HEK293 (cell line): ENCODE results near the gene DENND6B.

ENCODE experiments used
- CTCF ChIA-PET: fragments of 350-600 bp; formaldehyde crosslinking; extraction: SDS; loops from one replicate; lab custom pipeline; 2021; ENCODE audit warnings: antibody characterized with exemption; lab: Yijun Ruan, JAX
- POLR2A ChIA-PET: fragments of 300-600 bp; formaldehyde crosslinking; extraction: SDS; loops from one replicate; lab custom pipeline; 2020; ENCODE audit warnings: antibody characterized with exemption, inconsistent platforms; lab: Yijun Ruan, JAX
- H3K27ac ChIP-seq: fragments of 200-500 bp; sonication (Bioruptor generic); 2 replicates; pipeline ENCODE4 v1.5.1; 2014; ENCODE audit warnings: low read depth, low read length, control low read depth, inconsistent platforms; ENCODE audit errors: extremely low read depth
- H3K36me3 ChIP-seq, 2 experiments: fragments of 200-500 bp in 1 of 2; sonication (Bioruptor generic) in 1 of 2; 1 replicate in 1 of 2; 2 replicates in 1 of 2; pipeline ENCODE4 v1.5.1; 2014 to 2017; ENCODE audit warnings: inconsistent platforms in 2 of 2, low read length in 2 of 2; ENCODE audit not compliant: control insufficient read depth in 2 of 2, insufficient read depth in 1 of 2
- H3K4me1 ChIP-seq: fragments of 200-500 bp; sonication (Bioruptor generic); 2 replicates; pipeline ENCODE4 v1.5.1; 2014; ENCODE audit warnings: mild to moderate bottlenecking, low read length, inconsistent platforms; ENCODE audit not compliant: control insufficient read depth, insufficient read depth
- H3K4me3 ChIP-seq: 2 replicates; pipeline ENCODE4 v1.5.1; 2011; ENCODE audit warnings: low read depth, mild to moderate bottlenecking, control low read depth, low read length, moderate library complexity
- H3K9me3 ChIP-seq: fragments of 200-500 bp; sonication (Bioruptor generic); 2 replicates; pipeline ENCODE4 v1.5.1; 2014; ENCODE audit warnings: low read depth, low read length, inconsistent platforms; ENCODE audit not compliant: control insufficient read depth, insufficient read depth
- EGR2 ChIP-seq: fragments of 450-650 bp; formaldehyde crosslinking; IDR thresholded peaks from 2 replicates; pipeline ENCODE4 v1.5.1; 2016; ENCODE audit warnings: low read depth, missing biosample characterization, missing genetic modification characterization
- GLIS1 ChIP-seq: fragments of 450-650 bp; formaldehyde crosslinking; IDR thresholded peaks from 2 replicates; pipeline ENCODE4 v1.5.1; 2016; ENCODE audit warnings: missing biosample characterization, missing genetic modification characterization
- GLIS2 ChIP-seq: fragments of 450-650 bp; formaldehyde crosslinking; IDR thresholded peaks from 2 replicates; pipeline ENCODE4 v1.5.1; 2016; ENCODE audit warnings: missing biosample characterization, missing genetic modification characterization
- HOXC10 ChIP-seq: sonication (generic); formaldehyde crosslinking; IDR thresholded peaks from 2 replicates; pipeline ENCODE4 v1.8.1; 2023; ENCODE audit warnings: mild to moderate bottlenecking, missing genetic modification reagents
- KLF1 ChIP-seq: fragments of 450-650 bp; formaldehyde crosslinking; IDR thresholded peaks from 2 replicates; pipeline ENCODE4 v1.5.1; 2016; ENCODE audit warnings: missing biosample characterization, missing genetic modification characterization
- SETDB1 ChIP-seq: IDR thresholded peaks from one replicate; pipeline ENCODE4 v1.6.1; 2017; ENCODE audit warnings: mild to moderate bottlenecking, low read length, moderate library complexity, mixed read lengths; ENCODE audit not compliant: insufficient read length
- TCF7L2 ChIP-seq: IDR thresholded peaks from 2 replicates; pipeline ENCODE4 v1.6.1; 2011; ENCODE audit warnings: low read depth, mild to moderate bottlenecking, inconsistent platforms, low read length, moderate library complexity, borderline replicate concordance
- ZBTB20 ChIP-seq: fragments of 450-650 bp; formaldehyde crosslinking; IDR thresholded peaks from 2 replicates; pipeline ENCODE4 v1.5.1; 2016; ENCODE audit warnings: missing biosample characterization, missing genetic modification characterization
- ZBTB8A ChIP-seq: fragments of 450-650 bp; formaldehyde crosslinking; IDR thresholded peaks from 2 replicates; pipeline ENCODE4 v1.5.1; 2016; ENCODE audit warnings: missing biosample characterization, missing genetic modification characterization
- ZFHX2 ChIP-seq: fragments of 450-650 bp; formaldehyde crosslinking; conservative IDR thresholded peaks from 2 replicates; pipeline ENCODE4 v1.5.1; 2016; ENCODE audit warnings: missing biosample characterization, missing genetic modification characterization
- ZFP69B ChIP-seq: fragments of 450-650 bp; formaldehyde crosslinking; IDR thresholded peaks from 2 replicates; pipeline ENCODE4 v1.5.1; 2016; ENCODE audit warnings: missing biosample characterization, missing genetic modification characterization
- ZNF10 ChIP-seq: fragments of 450-650 bp; formaldehyde crosslinking; IDR thresholded peaks from 2 replicates; pipeline ENCODE4 v1.5.1; 2017; ENCODE audit warnings: missing biosample characterization, missing genetic modification characterization
- ZNF132 ChIP-seq: fragments of 450-650 bp; formaldehyde crosslinking; IDR thresholded peaks from 2 replicates; pipeline ENCODE4 v1.5.1; 2017; ENCODE audit warnings: missing biosample characterization, missing genetic modification characterization, borderline replicate concordance
- ZNF175 ChIP-seq: fragments of 450-650 bp; formaldehyde crosslinking; IDR thresholded peaks from 2 replicates; pipeline ENCODE4 v1.5.1; 2016; ENCODE audit warnings: missing biosample characterization, missing genetic modification characterization
- ZNF2 ChIP-seq: fragments of 450-650 bp; formaldehyde crosslinking; IDR thresholded peaks from 2 replicates; pipeline ENCODE4 v1.5.1; 2016; ENCODE audit warnings: missing biosample characterization, missing genetic modification characterization
- ZNF274 ChIP-seq, 2 experiments: fragments of 200-500 bp in 1 of 2; fragments of 450-650 bp in 1 of 2; sonication (Bioruptor generic) in 1 of 2; formaldehyde crosslinking in 1 of 2; IDR thresholded peaks; 2 replicates each; pipeline versions ENCODE4 v1.5.1 to v1.6.1; 2014 to 2016; ENCODE audit warnings: borderline replicate concordance in 1 of 2, inconsistent platforms in 1 of 2, low read length in 1 of 2, missing biosample characterization in 1 of 2, missing genetic modification characterization in 1 of 2
- ZNF37A ChIP-seq: fragments of 450-650 bp; IDR thresholded peaks from 2 replicates; pipeline ENCODE4 v1.5.1; 2018; ENCODE audit warnings: missing biosample characterization, missing genetic modification characterization
- ZNF391 ChIP-seq: fragments of 450-650 bp; formaldehyde crosslinking; IDR thresholded peaks from 2 replicates; pipeline ENCODE4 v1.5.1; 2016; ENCODE audit warnings: low read depth, missing biosample characterization, missing genetic modification characterization, borderline replicate concordance
- ZNF423 ChIP-seq: fragments of 450-650 bp; formaldehyde crosslinking; IDR thresholded peaks from 2 replicates; pipeline ENCODE4 v1.5.1; 2016; ENCODE audit warnings: missing biosample characterization, missing genetic modification characterization
- ZNF530 ChIP-seq: fragments of 450-650 bp; formaldehyde crosslinking; IDR thresholded peaks from 2 replicates; pipeline ENCODE4 v1.5.1; 2016; ENCODE audit warnings: low read depth, missing biosample characterization, missing genetic modification characterization
- ZNF544 ChIP-seq: fragments of 450-650 bp; formaldehyde crosslinking; IDR thresholded peaks from 2 replicates; pipeline ENCODE4 v1.5.0; 2017; ENCODE audit warnings: missing biosample characterization, missing genetic modification characterization
- ZNF830 ChIP-seq: fragments of 450-650 bp; IDR thresholded peaks from 2 replicates; pipeline ENCODE4 v1.5.0; 2018; ENCODE audit warnings: missing biosample characterization, missing genetic modification characterization, low read depth, mild to moderate bottlenecking, moderate library complexity
- ZSCAN16 ChIP-seq: fragments of 450-650 bp; formaldehyde crosslinking; IDR thresholded peaks from 2 replicates; pipeline ENCODE4 v1.5.1; 2016; ENCODE audit warnings: missing biosample characterization, missing genetic modification characterization
- ZXDB ChIP-seq: fragments of 450-650 bp; formaldehyde crosslinking; IDR thresholded peaks from 2 replicates; pipeline ENCODE4 v1.5.1; 2016; ENCODE audit warnings: missing biosample characterization, missing genetic modification characterization
- TF ChIP-seq, protein P1 (sequence below): fragments of 450-650 bp; formaldehyde crosslinking; IDR thresholded peaks from 2 replicates; pipeline ENCODE4 v1.5.1; 2016; ENCODE audit warnings: missing biosample characterization, missing genetic modification characterization
- TF ChIP-seq, protein P2 (sequence below): fragments of 450-650 bp; formaldehyde crosslinking; IDR thresholded peaks from 2 replicates; pipeline ENCODE4 v1.5.1; 2016; ENCODE audit warnings: missing biosample characterization, missing genetic modification characterization
- TF ChIP-seq, protein P3 (sequence below): fragments of 450-650 bp; formaldehyde crosslinking; IDR thresholded peaks from 2 replicates; pipeline ENCODE4 v1.5.1; 2016; ENCODE audit warnings: missing biosample characterization, missing genetic modification characterization

The DENND6B gene

DNA sequence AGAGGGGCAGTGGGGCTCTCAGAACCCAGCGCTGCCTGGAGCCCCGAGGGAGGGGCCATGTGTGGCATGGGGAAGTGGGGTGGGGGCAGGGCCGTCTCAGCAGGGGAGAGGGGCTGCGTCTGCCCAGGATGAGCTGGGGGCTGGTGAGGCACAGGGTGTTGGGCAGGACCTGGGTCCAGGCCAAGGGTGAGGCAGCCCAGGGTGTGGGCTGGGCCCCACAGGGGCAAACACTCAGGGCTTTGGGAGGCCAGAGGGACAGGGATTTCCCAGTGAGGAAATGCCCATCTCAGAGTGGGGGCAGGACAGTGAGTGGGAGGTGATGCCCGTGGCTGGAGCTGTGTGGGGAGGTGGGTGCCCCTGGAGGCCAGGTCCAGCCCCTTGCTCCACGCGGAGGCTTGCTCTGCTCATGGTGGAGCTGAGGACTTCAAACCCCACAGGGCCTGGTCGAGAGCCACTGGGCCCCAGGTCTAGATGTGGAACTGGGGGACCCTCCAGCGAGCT is 24.7 kb downstream of the DENND6B start:
- TF ChIP-seq ZFHX2 (tag by site-specific recombination), result peak; percentile 80
- TF ChIP-seq ZNF37A (tag by site-specific recombination), result no peak
- 0 out of 2 replicates have a peak, but pooled peaks have one; percentile 6 for TF ChIP-seq ZBTB8A (tag by site-specific recombination)
- TF ChIP-seq EGR2 (tag by site-specific recombination), result peak; percentile 61
- TF ChIP-seq HOXC10 (CRISPR knock-in tag), result no peak
- peak; percentile 77 for TF ChIP-seq GLIS1 (tag by site-specific recombination)
- TF ChIP-seq KLF1 (tag by site-specific recombination), result peak; percentile 75
- peak; percentile 74 for TF ChIP-seq GLIS2 (tag by site-specific recombination)
- TF ChIP-seq, protein P1, sequence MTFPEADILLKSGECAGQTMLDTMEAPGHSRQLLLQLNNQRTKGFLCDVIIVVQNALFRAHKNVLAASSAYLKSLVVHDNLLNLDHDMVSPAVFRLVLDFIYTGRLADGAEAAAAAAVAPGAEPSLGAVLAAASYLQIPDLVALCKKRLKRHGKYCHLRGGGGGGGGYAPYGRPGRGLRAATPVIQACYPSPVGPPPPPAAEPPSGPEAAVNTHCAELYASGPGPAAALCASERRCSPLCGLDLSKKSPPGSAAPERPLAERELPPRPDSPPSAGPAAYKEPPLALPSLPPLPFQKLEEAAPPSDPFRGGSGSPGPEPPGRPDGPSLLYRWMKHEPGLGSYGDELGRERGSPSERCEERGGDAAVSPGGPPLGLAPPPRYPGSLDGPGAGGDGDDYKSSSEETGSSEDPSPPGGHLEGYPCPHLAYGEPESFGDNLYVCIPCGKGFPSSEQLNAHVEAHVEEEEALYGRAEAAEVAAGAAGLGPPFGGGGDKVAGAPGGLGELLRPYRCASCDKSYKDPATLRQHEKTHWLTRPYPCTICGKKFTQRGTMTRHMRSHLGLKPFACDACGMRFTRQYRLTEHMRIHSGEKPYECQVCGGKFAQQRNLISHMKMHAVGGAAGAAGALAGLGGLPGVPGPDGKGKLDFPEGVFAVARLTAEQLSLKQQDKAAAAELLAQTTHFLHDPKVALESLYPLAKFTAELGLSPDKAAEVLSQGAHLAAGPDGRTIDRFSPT (tag by site-specific recombination), result peak; percentile 30; the same call in 1 of the 2 replicates
- no peak for TF ChIP-seq ZNF391 (tag by site-specific recombination)
- no peak for TF ChIP-seq SETDB1
- TF ChIP-seq ZNF2 (tag by site-specific recombination), result no peak
- no peak for TF ChIP-seq ZNF132 (tag by site-specific recombination)
- peak; percentile 66 for TF ChIP-seq ZFP69B (tag by site-specific recombination)
- TF ChIP-seq ZNF274 (IDR thresholded peaks at IDR 0.05; ENCODE audit: low read length), result no peak
- no peak for TF ChIP-seq ZNF274 (tag by site-specific recombination; IDR thresholded peaks at IDR 0.05; ENCODE audit: borderline replicate concordance)
- no peak for TF ChIP-seq ZNF10 (tag by site-specific recombination)
- no peak for TF ChIP-seq ZNF530
- TF ChIP-seq, protein P2, sequence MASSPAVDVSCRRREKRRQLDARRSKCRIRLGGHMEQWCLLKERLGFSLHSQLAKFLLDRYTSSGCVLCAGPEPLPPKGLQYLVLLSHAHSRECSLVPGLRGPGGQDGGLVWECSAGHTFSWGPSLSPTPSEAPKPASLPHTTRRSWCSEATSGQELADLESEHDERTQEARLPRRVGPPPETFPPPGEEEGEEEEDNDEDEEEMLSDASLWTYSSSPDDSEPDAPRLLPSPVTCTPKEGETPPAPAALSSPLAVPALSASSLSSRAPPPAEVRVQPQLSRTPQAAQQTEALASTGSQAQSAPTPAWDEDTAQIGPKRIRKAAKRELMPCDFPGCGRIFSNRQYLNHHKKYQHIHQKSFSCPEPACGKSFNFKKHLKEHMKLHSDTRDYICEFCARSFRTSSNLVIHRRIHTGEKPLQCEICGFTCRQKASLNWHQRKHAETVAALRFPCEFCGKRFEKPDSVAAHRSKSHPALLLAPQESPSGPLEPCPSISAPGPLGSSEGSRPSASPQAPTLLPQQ (tag by site-specific recombination), result peak; percentile 83
- Histone ChIP-seq H3K27ac (peak overlapping the region; percentile 50; the same call in 1 of the 2 replicates), H3K9me3 (no peaks in the 10 kb centered on the region), H3K4me1 (peaks cover 21% of the 10 kb centered on the region), H3K4me3 (no peak overlapping the region), H3K36me3 (peaks cover 0 to 40% of the 10 kb centered on the region in 2 experiments; a peak in 1 of 3 replicates)
- ChIA-PET POLR2A (interaction anchor here (0.5 to 1.7 kb wide), 4 partner anchors 8 to 231 kb away, joined by 3 to 6 read pairs (median 4); no protein-coding TSS in a partner anchor), CTCF (interaction anchor here (1.1 to 2.1 kb wide), 4 partner anchors 7 to 40 kb away, joined by 3 to 9 read pairs (median 6); no protein-coding TSS in a partner anchor)

DNA sequence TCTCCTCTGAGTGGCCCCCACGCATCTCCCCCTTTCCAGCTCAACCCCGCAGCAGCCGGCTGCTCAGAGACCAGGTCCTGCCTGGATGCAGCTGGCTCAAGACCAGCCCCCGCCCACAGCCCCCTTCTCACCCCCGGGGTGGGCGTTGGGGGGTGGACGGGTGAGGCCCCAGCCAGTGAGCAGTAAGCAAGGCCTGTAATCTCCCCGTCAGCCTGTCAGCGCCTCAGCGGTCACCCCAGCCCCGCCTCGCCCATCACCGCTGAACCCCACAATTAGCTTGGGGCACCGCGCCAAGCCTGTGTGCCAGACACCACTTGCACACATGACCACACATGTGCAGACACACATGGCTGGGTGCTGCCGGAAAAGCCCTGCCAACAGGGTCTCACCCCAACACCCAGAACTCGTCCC is 25.2 kb downstream of the DENND6B start:
- Histone ChIP-seq H3K4me1 (peaks cover 21% of the 10 kb centered on the region), H3K27ac (no peak overlapping the region), H3K36me3 (peaks cover 0 to 40% of the 10 kb centered on the region in 2 experiments; a peak in 1 of 3 replicates), H3K9me3 (no peaks in the 10 kb centered on the region), H3K4me3 (no peak overlapping the region)
- CTCF ChIA-PET, result interaction anchor here (1.1 to 1.7 kb wide), 2 partner anchors 26 to 27 kb away, joined by 3 to 5 read pairs; no protein-coding TSS in a partner anchor
- POLR2A ChIA-PET, result interaction anchor here (1.0 to 1.7 kb wide), 2 partner anchors 8 to 13 kb away, joined by 3 to 6 read pairs; no protein-coding TSS in a partner anchor
- TF ChIP-seq, protein P3, sequence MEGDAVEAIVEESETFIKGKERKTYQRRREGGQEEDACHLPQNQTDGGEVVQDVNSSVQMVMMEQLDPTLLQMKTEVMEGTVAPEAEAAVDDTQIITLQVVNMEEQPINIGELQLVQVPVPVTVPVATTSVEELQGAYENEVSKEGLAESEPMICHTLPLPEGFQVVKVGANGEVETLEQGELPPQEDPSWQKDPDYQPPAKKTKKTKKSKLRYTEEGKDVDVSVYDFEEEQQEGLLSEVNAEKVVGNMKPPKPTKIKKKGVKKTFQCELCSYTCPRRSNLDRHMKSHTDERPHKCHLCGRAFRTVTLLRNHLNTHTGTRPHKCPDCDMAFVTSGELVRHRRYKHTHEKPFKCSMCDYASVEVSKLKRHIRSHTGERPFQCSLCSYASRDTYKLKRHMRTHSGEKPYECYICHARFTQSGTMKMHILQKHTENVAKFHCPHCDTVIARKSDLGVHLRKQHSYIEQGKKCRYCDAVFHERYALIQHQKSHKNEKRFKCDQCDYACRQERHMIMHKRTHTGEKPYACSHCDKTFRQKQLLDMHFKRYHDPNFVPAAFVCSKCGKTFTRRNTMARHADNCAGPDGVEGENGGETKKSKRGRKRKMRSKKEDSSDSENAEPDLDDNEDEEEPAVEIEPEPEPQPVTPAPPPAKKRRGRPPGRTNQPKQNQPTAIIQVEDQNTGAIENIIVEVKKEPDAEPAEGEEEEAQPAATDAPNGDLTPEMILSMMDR, result no peak
- peak; percentile 64 for TF ChIP-seq EGR2 (tag by site-specific recombination)
- TF ChIP-seq ZNF423, result no peak
- TF ChIP-seq ZNF830 (tag by site-specific recombination), result no peak
- no peak for TF ChIP-seq ZNF175
- TF ChIP-seq ZNF544 (tag by site-specific recombination), result no peak
- peak; percentile 19; the same call in 1 of the 2 replicates for TF ChIP-seq ZBTB8A (tag by site-specific recombination)
- no peak for TF ChIP-seq ZSCAN16 (tag by site-specific recombination)
- TF ChIP-seq ZXDB (tag by site-specific recombination), result no peak
- TF ChIP-seq TCF7L2, result no peak
- TF ChIP-seq ZBTB20 (tag by site-specific recombination), result no peak
